ENCODE results near the gene STAT6.

Gene STAT6

GRCh38 chr12:57046947-57047890 is 63.9 kb downstream of the STAT6 start:
- DNase-seq = no peak

GRCh38 chr12:57046086-57046791 is 64.9 kb downstream of the STAT6 start:
- DNase-seq = no peak
